Activated CD4-positive, alpha-beta T cell treated with anti-CD3 and anti-CD28 coated beads, Interleukin-2, amount 50 U/mL, for 1 hour (primary cell): Measurements from ENCODE around the gene CHRNA4.

Experiments used
- DNase-seq: peaks from one replicate; pipeline ENCODE4 v3.0.0-alpha.2; 2020

CHRNA4 gene

GRCh38 chr20:63331741-63332400 lies 29.3 kb downstream of the CHRNA4 start:
- no peak for DNase-seq

DNA sequence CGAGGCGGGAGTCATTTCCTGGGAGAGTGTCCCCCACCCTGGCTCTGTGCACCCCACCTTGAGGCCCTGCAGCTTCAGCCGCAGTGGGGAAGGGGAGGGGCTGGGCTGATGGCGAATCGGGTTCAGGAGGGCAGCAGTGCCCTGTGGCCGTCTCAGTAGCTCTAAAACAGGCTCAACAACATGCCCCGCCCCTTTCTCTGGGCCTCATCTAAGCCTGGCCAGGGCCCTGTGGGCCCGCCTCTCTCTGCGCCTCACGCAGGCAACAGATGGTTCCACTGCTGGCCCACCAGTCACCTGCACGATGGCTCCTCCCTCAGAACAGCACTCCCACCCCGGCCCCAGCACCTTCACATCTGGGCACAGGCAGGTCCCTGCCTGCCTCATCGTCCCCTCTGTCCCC lies 30.2 kb downstream of the CHRNA4 start:
- DNase-seq = no peak

GRCh38 chr20:63330084-63330760 lies 30.9 kb downstream of the CHRNA4 start:
- no peak for DNase-seq

DNA sequence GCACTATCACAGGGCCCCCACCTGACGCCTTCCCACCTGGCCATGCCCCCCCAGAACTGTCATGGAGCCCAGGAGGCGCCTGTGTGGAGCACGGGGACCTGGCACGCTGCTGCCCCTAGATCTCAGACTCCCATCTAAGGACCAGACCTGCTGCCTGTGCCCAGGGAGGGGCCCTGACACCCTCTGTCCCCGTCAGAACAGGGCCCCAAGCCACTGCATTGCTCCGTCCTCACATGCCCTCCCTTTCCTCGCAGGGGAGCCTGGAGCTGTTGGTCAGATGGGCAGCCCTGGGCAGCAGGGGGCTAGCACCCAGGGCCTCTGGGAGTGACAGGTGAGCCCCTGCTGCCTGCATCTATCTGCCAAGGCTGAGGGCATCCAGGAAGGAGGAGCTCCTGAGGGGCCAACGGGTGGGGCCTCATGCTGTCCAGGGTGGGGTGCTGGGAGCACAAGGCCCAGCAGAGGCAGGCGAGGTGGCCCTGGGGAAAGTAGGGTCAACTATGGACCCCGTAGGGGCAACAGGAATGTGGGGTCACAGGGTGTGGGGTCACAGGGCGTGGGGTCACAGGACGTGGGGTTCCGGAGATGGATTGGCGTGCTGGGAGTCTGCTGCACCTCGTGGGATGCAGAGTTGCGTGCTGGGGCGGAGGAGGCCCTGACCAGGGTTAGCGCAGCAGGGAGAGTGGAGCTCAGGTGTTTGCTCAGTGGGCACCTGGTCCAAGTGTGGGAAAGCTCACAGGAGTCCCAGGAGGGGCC lies 31.6 kb downstream of the CHRNA4 start:
- no peak for DNase-seq

- DNase-seq = no peak
Measured at GRCh38 chr20:63328718-63329275, 32.4 kb downstream of the CHRNA4 start.

DNA sequence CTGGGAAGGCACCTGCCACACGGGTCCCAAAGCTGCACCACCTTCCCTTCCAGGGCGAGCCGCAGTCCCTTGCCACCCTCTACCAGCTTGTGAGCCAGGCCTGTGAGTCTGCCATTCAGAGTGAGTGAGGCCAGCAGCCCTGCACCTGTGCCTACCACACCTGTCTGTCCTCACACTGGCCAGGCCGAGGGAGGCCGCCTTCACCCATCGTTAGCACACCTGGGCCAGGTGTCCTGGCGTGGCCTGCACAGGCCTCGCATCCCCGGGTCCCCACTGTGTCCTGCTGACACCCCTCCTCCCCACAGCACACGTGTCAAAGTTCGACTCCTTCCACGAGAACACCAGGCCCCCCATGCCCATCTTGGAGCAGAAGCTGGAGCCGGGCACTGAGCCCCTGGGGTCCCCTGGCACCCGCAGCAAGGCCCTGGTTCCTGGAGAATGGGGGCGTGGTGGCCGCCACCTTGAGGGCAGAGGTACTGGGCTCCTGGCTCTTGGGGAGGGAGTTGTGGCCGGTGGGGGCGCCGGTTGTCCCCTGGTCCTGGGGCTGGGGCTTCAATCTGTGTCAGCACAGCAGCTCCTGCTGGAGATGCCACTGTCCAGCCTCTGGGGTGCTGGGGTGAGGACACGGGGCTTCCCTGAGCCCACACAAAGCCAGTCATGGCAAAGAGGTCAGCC lies 33.0 kb downstream of the CHRNA4 start:
- no peak for DNase-seq

GRCh38 chr20:63327231-63327745 lies 33.9 kb downstream of the CHRNA4 start:
- no peak for DNase-seq

- DNase-seq = no peak
Measured at GRCh38 chr20:63326314-63327230, 34.6 kb downstream of the CHRNA4 start.

DNA sequence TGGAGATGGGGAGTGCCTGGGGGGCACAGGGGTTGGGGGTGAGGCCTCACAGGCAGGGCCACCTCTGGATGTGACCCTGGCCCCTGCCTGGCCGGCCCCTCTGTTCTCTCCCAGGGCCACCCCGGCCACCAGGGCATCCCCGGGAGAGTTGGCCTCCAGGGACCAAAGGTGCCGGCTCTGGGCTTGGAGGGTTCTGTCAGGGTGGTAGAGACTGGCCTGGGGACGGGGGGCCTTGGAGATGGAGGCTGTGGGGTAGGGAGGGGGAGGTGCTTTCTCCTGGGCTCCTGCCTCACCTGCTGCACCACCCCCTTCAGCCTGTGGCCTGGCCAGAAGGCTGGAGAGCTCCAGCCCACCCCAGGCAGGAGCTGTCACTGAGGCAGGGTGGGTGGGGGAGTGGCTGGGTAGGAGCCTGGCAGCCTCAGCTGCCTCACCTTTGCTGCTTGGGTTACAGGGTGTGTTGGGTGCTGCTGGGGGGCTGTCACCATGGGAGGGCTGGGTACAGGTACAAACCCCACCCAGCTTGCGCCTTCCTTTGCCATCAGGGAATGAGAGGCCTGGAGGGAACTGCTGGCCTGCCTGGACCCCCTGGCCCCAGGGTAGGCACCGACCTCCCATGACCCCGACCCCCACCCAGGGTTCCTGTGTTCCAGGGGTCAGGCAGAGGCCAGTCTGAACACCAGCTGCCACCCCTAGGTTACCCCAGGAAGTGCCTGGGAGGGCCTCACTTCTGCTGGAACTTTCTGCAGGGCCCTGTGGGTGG lies 35.4 kb downstream of the CHRNA4 start:
- DNase-seq = no peak

- no peak for DNase-seq
Measured at GRCh38 chr20:63325021-63325471, 36.1 kb downstream of the CHRNA4 start.

DNA sequence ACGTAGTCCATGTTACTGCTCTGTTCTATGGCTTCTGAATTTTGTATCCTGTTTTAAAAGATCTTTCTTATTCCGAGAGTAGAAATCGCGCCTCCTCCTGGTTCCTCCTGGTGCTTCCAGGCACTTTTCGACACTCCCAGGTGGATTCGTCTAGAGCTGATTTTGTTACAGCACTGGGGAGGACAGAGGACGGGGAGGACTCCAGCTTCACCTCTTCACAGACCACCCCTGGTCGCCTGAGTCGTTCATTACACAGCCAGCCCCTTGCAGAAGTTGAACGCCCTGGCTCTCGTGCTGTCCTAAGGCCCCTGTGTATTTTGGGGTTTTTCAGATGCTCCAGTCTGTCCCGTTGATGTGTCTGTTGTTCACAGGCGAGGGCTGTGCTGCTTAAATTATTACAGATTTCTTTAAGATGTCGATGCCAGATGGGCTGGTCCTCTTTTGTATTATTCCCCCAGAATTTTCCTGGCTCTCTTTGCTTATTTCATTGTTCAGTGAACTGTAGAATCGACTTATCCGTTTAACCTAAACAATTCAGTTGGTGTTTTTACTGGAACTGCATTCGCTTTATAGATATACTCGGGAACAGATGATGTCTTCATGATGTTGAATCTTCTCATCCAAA lies 37.7 kb downstream of the CHRNA4 start:
- DNase-seq = no peak

GRCh38 chr20:63322933-63323273 lies 38.2 kb downstream of the CHRNA4 start:
- DNase-seq = no peak

- DNase-seq = no peak
Measured at GRCh38 chr20:63322146-63322932, 38.8 kb downstream of the CHRNA4 start.

DNA sequence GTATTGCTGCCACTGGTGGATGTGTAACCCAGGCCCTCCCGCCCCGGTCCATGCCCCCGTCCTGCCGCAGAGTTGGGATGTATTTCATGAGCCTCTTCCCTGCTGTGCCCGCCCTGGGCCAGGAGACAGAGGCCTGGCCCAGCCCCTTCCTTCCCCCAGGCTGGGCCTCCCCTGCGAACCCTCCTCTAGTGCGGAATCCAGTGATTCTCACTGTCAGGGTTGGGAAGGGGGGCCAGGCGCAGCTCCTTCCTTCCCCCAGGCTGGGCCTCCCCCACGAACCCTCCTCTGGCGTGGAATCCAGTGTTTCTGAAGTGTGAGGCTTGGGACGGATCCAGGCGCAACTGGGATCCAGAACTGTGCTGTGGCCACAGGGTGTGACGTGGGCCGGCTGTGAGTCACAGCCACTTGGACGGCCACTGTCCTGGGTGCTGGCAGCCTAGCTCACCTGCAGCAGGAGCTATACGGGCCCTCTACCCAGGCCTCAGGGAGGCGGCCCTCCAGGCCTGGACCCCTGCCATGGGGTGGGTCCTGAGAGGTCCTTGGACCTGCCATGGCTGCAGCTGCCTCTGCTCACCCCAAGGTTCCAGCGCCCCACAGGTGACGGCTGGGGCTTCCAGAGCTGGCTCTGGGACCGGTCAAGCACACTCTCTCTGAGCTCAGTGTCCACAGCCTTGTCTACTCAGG lies 39.9 kb downstream of the CHRNA4 start:
- DNase-seq = no peak

- DNase-seq = no peak
Measured at GRCh38 chr20:63320616-63321147, 40.5 kb downstream of the CHRNA4 start.

GRCh38 chr20:63320041-63320511 lies 41.1 kb downstream of the CHRNA4 start:
- no peak for DNase-seq

DNA sequence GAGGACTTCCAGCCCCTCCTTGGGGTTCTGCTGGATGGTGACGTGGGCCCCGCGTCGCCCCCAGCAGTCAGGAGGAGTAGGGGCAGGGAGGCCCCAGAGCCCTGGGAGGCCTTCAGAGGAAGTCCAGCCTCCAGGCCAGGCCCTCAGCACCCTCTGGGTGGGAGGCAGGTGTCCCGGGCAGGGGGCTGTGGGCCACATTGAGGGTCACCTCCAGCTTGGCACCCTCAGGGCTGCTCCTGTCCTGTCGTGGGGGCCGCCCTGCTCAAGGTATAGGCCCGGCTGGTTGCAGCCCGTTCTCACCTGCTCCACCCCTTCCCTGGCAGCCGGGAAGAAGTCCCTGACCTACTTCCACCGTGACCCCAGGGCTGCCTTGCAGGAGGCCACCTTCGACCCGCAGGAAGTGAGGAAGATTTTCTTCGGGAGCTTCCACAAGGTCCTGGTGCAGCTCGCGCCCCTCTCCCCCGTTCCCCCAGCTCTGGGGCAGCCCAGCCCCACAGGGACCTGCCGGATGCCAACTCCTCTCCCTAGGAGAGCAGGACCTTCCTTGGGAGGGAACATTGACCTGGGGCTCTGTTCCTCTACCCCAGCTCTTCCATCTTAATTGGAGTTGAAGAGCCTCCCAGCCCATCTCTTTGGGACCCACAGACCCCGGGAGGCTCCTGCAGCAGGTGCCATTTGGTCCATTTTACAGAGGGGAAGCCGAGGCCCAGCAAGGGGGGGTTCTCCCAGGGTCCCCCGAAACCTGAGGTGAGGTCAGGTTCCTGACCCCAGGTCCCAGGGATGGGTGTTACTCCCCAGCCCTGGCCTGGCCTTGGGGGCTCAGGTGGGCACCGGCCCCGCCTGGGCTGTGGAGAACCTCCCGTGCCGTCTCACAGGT lies 41.7 kb downstream of the CHRNA4 start:
- DNase-seq = no peak
